ENCODE measurements around the gene AOPEP.

GRCh38 chr9:94931740-94932139 lies 205.2 kb downstream of the AOPEP start:
- TF ChIP-seq CTCF (IDR thresholded peaks at IDR 0.05; ENCODE audit: poor library complexity, severe bottlenecking): no peak
- TF ChIP-seq REST (IDR thresholded peaks at IDR 0.05; ENCODE audit: borderline replicate concordance): no peak
- TF ChIP-seq RAD21 (conservative IDR thresholded peaks at IDR 0.05): no peak
- TF ChIP-seq EZH2 (IDR thresholded peaks at IDR 0.05; ENCODE audit: borderline replicate concordance, insufficient read depth, low read length, poor library complexity, severe bottlenecking): no peak
- TF ChIP-seq MXI1 (conservative IDR thresholded peaks at IDR 0.05; ENCODE audit: poor library complexity, severe bottlenecking): no peak
- TF ChIP-seq EP300 (conservative IDR thresholded peaks at IDR 0.05; ENCODE audit: poor library complexity, severe bottlenecking): no peak
- no peak for TF ChIP-seq TAF1 (IDR thresholded peaks at IDR 0.05; ENCODE audit: low read depth)
- TF ChIP-seq POLR2AphosphoS5 (IDR thresholded peaks at IDR 0.05): no peak
- TF ChIP-seq SMC3 (conservative IDR thresholded peaks at IDR 0.05; ENCODE audit: poor library complexity): no peak
